ENCODE data around the gene DCTN5. TPM values are rescaled to one million over a fixed set of nuclear protein-coding genes. Genes with fewer than 3 reads are reported as not detected.
"Not testable (repeated sequence)": the region's sequence is repeated elsewhere in the genome, so short reads cannot be mapped to it uniquely, and the experiment has no call there.

The DCTN5 gene
- 69.0 and 95.5 TPM in 2 replicates for total RNA-seq (2014; rRNA removed; shearing (Covaris generic))

GRCh38 chr16:23640931-23641765 is at the start of gene DCTN5, which contains the start of gene PALB2:
TSS of gene DCTN5 (plus strand) at chr16:23641466. CDS start at chr16:23641543, 77 bp downstream.
TSS of gene PALB2 (minus strand) at chr16:23641310. CDS start at chr16:23641157, 153 bp downstream.
- peak; percentile 94 for DNase-seq (ENCODE audit: low spot score)
- in situ Hi-C loops (cut with HindIII; ENCODE audit: low sequenced_read_pairs): no loop called here

GRCh38 chr16:23594186-23594585 is 47.1 kb upstream of the DCTN5 start:
- in situ Hi-C loops (cut with HindIII; ENCODE audit: low sequenced_read_pairs): no loop called here
- DNase-seq (ENCODE audit: low spot score): no peak

GRCh38 chr16:23595246-23595950 is 45.9 kb upstream of the DCTN5 start:
- in situ Hi-C loops (cut with HindIII; ENCODE audit: low sequenced_read_pairs): no loop called here
- DNase-seq (ENCODE audit: low spot score): peak; percentile 5

- in situ Hi-C loops (cut with HindIII; ENCODE audit: low sequenced_read_pairs): no loop called here
- DNase-seq (ENCODE audit: low spot score): peak; percentile 88
These were observed 45.1 kb upstream of the DCTN5 start, which contains the start of gene NDUFAB1 for GRCh38 chr16:23595951-23596720. TSS of gene NDUFAB1 (minus strand) at chr16:23596316. CDS start at chr16:23596290, 26 bp downstream.

GRCh38 chr16:23597003-23597756 is 44.1 kb upstream of the DCTN5 start:
- in situ Hi-C loops (cut with HindIII; ENCODE audit: low sequenced_read_pairs): no loop called here
- peak; percentile 40 for DNase-seq (ENCODE audit: low spot score)

- in situ Hi-C loops (cut with HindIII; ENCODE audit: low sequenced_read_pairs): no loop called here
- DNase-seq (ENCODE audit: low spot score): no peak
These were observed 33.5 kb upstream of the DCTN5 start for GRCh38 chr16:23607726-23608125.

GRCh38 chr16:23608194-23608593 is 33.1 kb upstream of the DCTN5 start:
- in situ Hi-C loops (cut with HindIII; ENCODE audit: low sequenced_read_pairs): no loop called here
- DNase-seq (ENCODE audit: low spot score): no peak

- in situ Hi-C loops (cut with HindIII; ENCODE audit: low sequenced_read_pairs): no loop called here
- DNase-seq (ENCODE audit: low spot score): no peak
These were observed 31.3 kb upstream of the DCTN5 start for GRCh38 chr16:23609929-23610328.

- in situ Hi-C loops (cut with HindIII; ENCODE audit: low sequenced_read_pairs); DNase-seq (ENCODE audit: low spot score): not testable (repeated sequence)
These were observed 30.4 kb upstream of the DCTN5 start for GRCh38 chr16:23610905-23611304.

GRCh38 chr16:23611936-23612335 is 29.3 kb upstream of the DCTN5 start:
- in situ Hi-C loops (cut with HindIII; ENCODE audit: low sequenced_read_pairs): no loop called here
- no peak for DNase-seq (ENCODE audit: low spot score)

- DNase-seq (ENCODE audit: low spot score): no peak
- in situ Hi-C loops (cut with HindIII; ENCODE audit: low sequenced_read_pairs): no loop called here
These were observed 25.5 kb upstream of the DCTN5 start for GRCh38 chr16:23615805-23616204.

- in situ Hi-C loops (cut with HindIII; ENCODE audit: low sequenced_read_pairs): no loop called here
- no peak for DNase-seq (ENCODE audit: low spot score)
These were observed 17.2 kb upstream of the DCTN5 start for GRCh38 chr16:23624092-23624491.

GRCh38 chr16:23629516-23629915 is 11.8 kb upstream of the DCTN5 start:
- no peak for DNase-seq (ENCODE audit: low spot score)
- in situ Hi-C loops (cut with HindIII; ENCODE audit: low sequenced_read_pairs): no loop called here

- in situ Hi-C loops (cut with HindIII; ENCODE audit: low sequenced_read_pairs); DNase-seq (ENCODE audit: low spot score): not testable (repeated sequence)
These were observed 9.4 kb upstream of the DCTN5 start for GRCh38 chr16:23631874-23632273.

GRCh38 chr16:23634461-23635036 is 6.7 kb upstream of the DCTN5 start:
- no peak for DNase-seq (ENCODE audit: low spot score)
- in situ Hi-C loops (cut with HindIII; ENCODE audit: low sequenced_read_pairs): no loop called here

GRCh38 chr16:23635958-23636357 is 5.3 kb upstream of the DCTN5 start:
- in situ Hi-C loops (cut with HindIII; ENCODE audit: low sequenced_read_pairs): no loop called here
- no peak for DNase-seq (ENCODE audit: low spot score)

- no peak for DNase-seq (ENCODE audit: low spot score)
- in situ Hi-C loops (cut with HindIII; ENCODE audit: low sequenced_read_pairs): no loop called here
These were observed 693 bp upstream of the DCTN5 start for GRCh38 chr16:23640615-23640930.

- no peak for DNase-seq (ENCODE audit: low spot score)
- in situ Hi-C loops (cut with HindIII; ENCODE audit: low sequenced_read_pairs): no loop called here
These were observed 1.0 kb downstream of the DCTN5 start for GRCh38 chr16:23642246-23642774.
